22Rv1 (cell line): ENCODE measurements around the gene MSANTD1.

Source experiments
- CTCF ChIP-seq: fragments of 450-650 bp; IDR thresholded peaks from 2 replicates; pipeline ENCODE4 v1.5.1; 2017; ENCODE audit warnings: mild to moderate bottlenecking
- ZFX ChIP-seq: fragments of 450-650 bp; IDR thresholded peaks from 2 replicates; pipeline ENCODE4 v1.6.1; 2017; ENCODE audit warnings: antibody characterized with exemption, borderline replicate concordance

GRCh38 chr4:3304831-3305609 is 56.1 kb downstream of the MSANTD1 start:
- TF ChIP-seq CTCF: no peak
- TF ChIP-seq ZFX: no peak
